Measurements from ENCODE around the gene DTX3. TPM values are rescaled to one million over a fixed set of nuclear protein-coding genes. Genes with fewer than 3 reads are reported as not detected.

DTX3 gene
- total RNA-seq, 1 experiment from 2014 or later, result 57.0 TPM

GRCh38 chr12:57609781-57610553 is 5.3 kb downstream of the DTX3 start (continued):
- no peak for TF ChIP-seq CTCF (IDR thresholded peaks at IDR 0.05)

DNA sequence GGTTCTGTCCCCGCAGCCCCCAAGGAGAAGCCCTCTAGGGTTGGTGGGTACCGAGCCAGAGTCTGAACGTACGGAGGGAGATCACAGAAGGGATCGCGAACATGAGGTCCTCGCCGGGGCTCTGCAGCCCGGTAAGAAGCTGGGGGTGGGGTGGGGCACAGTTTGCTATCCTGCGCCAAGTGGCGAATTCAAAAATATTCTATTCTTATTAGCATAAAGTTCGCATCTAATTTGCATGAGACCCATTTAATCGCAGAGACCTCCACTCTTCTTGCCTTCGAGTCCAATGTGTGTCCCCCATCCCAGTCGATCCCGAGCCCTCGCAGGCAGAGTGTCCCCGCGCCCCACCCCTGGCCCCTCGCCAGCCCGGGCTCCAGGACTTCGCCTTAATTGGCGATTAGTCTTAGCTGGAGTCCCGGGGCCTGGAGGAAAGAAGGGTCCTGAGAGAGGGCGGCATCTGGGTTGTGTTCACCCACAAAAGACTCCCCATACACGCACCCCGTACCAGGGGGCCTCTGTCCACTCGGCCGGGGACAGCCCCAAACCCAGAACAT is 6.0 kb downstream of the DTX3 start:
- CTCF ChIA-PET, result interaction anchor here (0.6 to 5.4 kb wide), 13 partner anchors 10 to 1051 kb away, joined by 3 to 34 read pairs (median 3); partner anchors contain the start of genes B4GALNT1, CYP27B1, OS9 and PIP4K2C
- peaks cover 46% of the 10 kb centered on the region for H3K27me3 Mint-ChIP-seq (ENCODE audit: low read depth)
- POLR2A ChIA-PET, result interaction anchor here (0.7 to 2.0 kb wide), 2 partner anchors 10 to 20 kb away, joined by 4 to 11 read pairs; partner anchors contain the start of gene PIP4K2C
- TF ChIP-seq ATF1 (CRISPR knock-in tag; IDR thresholded peaks at IDR 0.05), result no peak
- TF ChIP-seq SMAD4 (CRISPR knock-in tag; IDR thresholded peaks at IDR 0.05), result no peak
- no peak for TF ChIP-seq GABPB1 (CRISPR knock-in tag; IDR thresholded peaks at IDR 0.05)
- no peak for TF ChIP-seq HMGXB4 (CRISPR knock-in tag; IDR thresholded peaks at IDR 0.05)
- no peak for TF ChIP-seq FOXK1 (CRISPR knock-in tag; IDR thresholded peaks at IDR 0.05)
- TF ChIP-seq GRHL2 (CRISPR knock-in tag; IDR thresholded peaks at IDR 0.05; ENCODE audit: insufficient replicate concordance, severe bottlenecking), result no peak
- no peak for TF ChIP-seq ZNF232 (CRISPR knock-in tag; IDR thresholded peaks at IDR 0.05)
- TF ChIP-seq, protein P1, sequence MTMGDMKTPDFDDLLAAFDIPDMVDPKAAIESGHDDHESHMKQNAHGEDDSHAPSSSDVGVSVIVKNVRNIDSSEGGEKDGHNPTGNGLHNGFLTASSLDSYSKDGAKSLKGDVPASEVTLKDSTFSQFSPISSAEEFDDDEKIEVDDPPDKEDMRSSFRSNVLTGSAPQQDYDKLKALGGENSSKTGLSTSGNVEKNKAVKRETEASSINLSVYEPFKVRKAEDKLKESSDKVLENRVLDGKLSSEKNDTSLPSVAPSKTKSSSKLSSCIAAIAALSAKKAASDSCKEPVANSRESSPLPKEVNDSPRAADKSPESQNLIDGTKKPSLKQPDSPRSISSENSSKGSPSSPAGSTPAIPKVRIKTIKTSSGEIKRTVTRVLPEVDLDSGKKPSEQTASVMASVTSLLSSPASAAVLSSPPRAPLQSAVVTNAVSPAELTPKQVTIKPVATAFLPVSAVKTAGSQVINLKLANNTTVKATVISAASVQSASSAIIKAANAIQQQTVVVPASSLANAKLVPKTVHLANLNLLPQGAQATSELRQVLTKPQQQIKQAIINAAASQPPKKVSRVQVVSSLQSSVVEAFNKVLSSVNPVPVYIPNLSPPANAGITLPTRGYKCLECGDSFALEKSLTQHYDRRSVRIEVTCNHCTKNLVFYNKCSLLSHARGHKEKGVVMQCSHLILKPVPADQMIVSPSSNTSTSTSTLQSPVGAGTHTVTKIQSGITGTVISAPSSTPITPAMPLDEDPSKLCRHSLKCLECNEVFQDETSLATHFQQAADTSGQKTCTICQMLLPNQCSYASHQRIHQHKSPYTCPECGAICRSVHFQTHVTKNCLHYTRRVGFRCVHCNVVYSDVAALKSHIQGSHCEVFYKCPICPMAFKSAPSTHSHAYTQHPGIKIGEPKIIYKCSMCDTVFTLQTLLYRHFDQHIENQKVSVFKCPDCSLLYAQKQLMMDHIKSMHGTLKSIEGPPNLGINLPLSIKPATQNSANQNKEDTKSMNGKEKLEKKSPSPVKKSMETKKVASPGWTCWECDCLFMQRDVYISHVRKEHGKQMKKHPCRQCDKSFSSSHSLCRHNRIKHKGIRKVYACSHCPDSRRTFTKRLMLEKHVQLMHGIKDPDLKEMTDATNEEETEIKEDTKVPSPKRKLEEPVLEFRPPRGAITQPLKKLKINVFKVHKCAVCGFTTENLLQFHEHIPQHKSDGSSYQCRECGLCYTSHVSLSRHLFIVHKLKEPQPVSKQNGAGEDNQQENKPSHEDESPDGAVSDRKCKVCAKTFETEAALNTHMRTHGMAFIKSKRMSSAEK (CRISPR knock-in tag; IDR thresholded peaks at IDR 0.05; ENCODE audit: borderline replicate concordance), result no peak
- TF ChIP-seq ZNF396 (CRISPR knock-in tag; IDR thresholded peaks at IDR 0.05; ENCODE audit: borderline replicate concordance), result no peak
- TF ChIP-seq NFATC4 (CRISPR knock-in tag; IDR thresholded peaks at IDR 0.05), result no peak
- no peak for TF ChIP-seq OVOL2 (CRISPR knock-in tag; IDR thresholded peaks at IDR 0.05; ENCODE audit: borderline replicate concordance)
- no peak for TF ChIP-seq ZNF219 (CRISPR knock-in tag; IDR thresholded peaks at IDR 0.05; ENCODE audit: borderline replicate concordance)
- TF ChIP-seq GTF2I (CRISPR knock-in tag; conservative IDR thresholded peaks at IDR 0.05), result no peak
- TF ChIP-seq MXD4 (CRISPR knock-in tag; IDR thresholded peaks at IDR 0.05; ENCODE audit: borderline replicate concordance), result no peak
- TF ChIP-seq FOXJ3 (CRISPR knock-in tag; IDR thresholded peaks at IDR 0.05; ENCODE audit: borderline replicate concordance), result no peak
- no peak for TF ChIP-seq RORB (CRISPR knock-in tag; IDR thresholded peaks at IDR 0.05)
- no peak for TF ChIP-seq HMGA2 (CRISPR knock-in tag; IDR thresholded peaks at IDR 0.05)
- no peak for TF ChIP-seq IRF2 (CRISPR knock-in tag; IDR thresholded peaks at IDR 0.05; ENCODE audit: borderline replicate concordance, low read depth)
- TF ChIP-seq, protein P2, sequence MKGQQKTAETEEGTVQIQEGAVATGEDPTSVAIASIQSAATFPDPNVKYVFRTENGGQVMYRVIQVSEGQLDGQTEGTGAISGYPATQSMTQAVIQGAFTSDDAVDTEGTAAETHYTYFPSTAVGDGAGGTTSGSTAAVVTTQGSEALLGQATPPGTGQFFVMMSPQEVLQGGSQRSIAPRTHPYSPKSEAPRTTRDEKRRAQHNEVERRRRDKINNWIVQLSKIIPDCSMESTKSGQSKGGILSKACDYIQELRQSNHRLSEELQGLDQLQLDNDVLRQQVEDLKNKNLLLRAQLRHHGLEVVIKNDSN (CRISPR knock-in tag; IDR thresholded peaks at IDR 0.05), result no peak
- peak overlapping the region; percentile 87 for H3K4me3 Mint-ChIP-seq
- no peak for DNase-seq (ENCODE audit: low spot score)
- peaks cover 12% of the 10 kb centered on the region for H3K36me3 Mint-ChIP-seq
- H3K4me1 Mint-ChIP-seq, result peaks cover 39% of the 10 kb centered on the region
- H3K9me3 Mint-ChIP-seq, result no peaks in the 10 kb centered on the region
- H3K27ac Mint-ChIP-seq, result no peak overlapping the region
- ATAC-seq, result peak; percentile 4
